ENCODE measurements around the gene ITSN2. TPM values are rescaled to one million over a fixed set of nuclear protein-coding genes. Genes with fewer than 3 reads are reported as not detected.

Gene ITSN2
- total RNA-seq, 4 donors from 2014 or later: 32.8 to 58.0 (median 41.4) TPM

- Histone ChIP-seq H3K27ac (no peak overlapping the region), H3K9me3 (no peaks in the 10 kb centered on the region), H3K4me3 (no peak overlapping the region), H3K36me3 (peaks cover 0 to 28% (median 0%) of the 10 kb centered on the region in 4 donors), H3K27me3 (no peaks in the 10 kb centered on the region), H3K4me1 (no peaks in the 10 kb centered on the region)
- TF ChIP-seq POLR2A (IDR thresholded peaks at IDR 0.05) (no peak), POLR2AphosphoS5 (IDR thresholded peaks at IDR 0.05) (no peak), CTCF (IDR thresholded peaks at IDR 0.05) (no peak), EP300 (IDR thresholded peaks at IDR 0.05; ENCODE audit: low read depth) (no peak)
- intact Hi-C loops (cut with DNase I; ENCODE audit: low total_unique reads) (no loop called here), in situ Hi-C loops (cut with MboI; ENCODE audit: low pct_ligation_motif_present in 1 of 4, low pct_unique_long_range_greater_than_20kb in 1 of 4, low sequenced_read_pairs in 3 of 4) (no loop called here)
- DNase-seq: no peak
- WGBS, 2 donors (ENCODE audit: low coverage in 1 of 2): 28 to 58% methylated on average over 2 of the region's 2 CpGs
These were observed 74.7 kb downstream of the ITSN2 start for GRCh38 chr2:24285484-24286152.

GRCh38 chr2:24280645-24281044 lies 79.7 kb downstream of the ITSN2 start:
- Histone ChIP-seq H3K27me3 (no peaks in the 10 kb centered on the region), H3K4me1 (peaks cover 0 to 7% (median 0%) of the 10 kb centered on the region in 4 donors), H3K4me3 (no peak overlapping the region), H3K27ac (no peak overlapping the region), H3K9me3 (no peaks in the 10 kb centered on the region), H3K36me3 (peaks cover 0 to 13% (median 0%) of the 10 kb centered on the region in 4 donors)
- 98 to 100% methylated on average over 1 to 2 of the region's 2 CpGs for WGBS, 2 donors (ENCODE audit: low coverage in 1 of 2)
- intact Hi-C loops (cut with DNase I; ENCODE audit: low total_unique reads): no loop called here
- DNase-seq: no peak
- in situ Hi-C loops (cut with MboI; ENCODE audit: low pct_ligation_motif_present in 1 of 4, low pct_unique_long_range_greater_than_20kb in 1 of 4, low sequenced_read_pairs in 3 of 4): no loop called here
- TF ChIP-seq CTCF (IDR thresholded peaks at IDR 0.05): no peak
- TF ChIP-seq POLR2AphosphoS5 (IDR thresholded peaks at IDR 0.05): no peak
- TF ChIP-seq EP300 (IDR thresholded peaks at IDR 0.05; ENCODE audit: low read depth): no peak
- no peak for TF ChIP-seq POLR2A (IDR thresholded peaks at IDR 0.05)

- Histone ChIP-seq H3K27ac (no peak overlapping the region), H3K36me3 (peaks cover 0 to 13% (median 0%) of the 10 kb centered on the region in 4 donors), H3K27me3 (no peaks in the 10 kb centered on the region), H3K4me3 (no peak overlapping the region), H3K4me1 (peaks cover 0 to 7% (median 0%) of the 10 kb centered on the region in 4 donors), H3K9me3 (no peaks in the 10 kb centered on the region)
- intact Hi-C loops (cut with DNase I; ENCODE audit: low total_unique reads) (no loop called here), in situ Hi-C loops (cut with MboI; ENCODE audit: low pct_ligation_motif_present in 1 of 4, low pct_unique_long_range_greater_than_20kb in 1 of 4, low sequenced_read_pairs in 3 of 4) (no loop called here)
- TF ChIP-seq POLR2AphosphoS5 (IDR thresholded peaks at IDR 0.05) (no peak), EP300 (IDR thresholded peaks at IDR 0.05; ENCODE audit: low read depth) (no peak), CTCF (IDR thresholded peaks at IDR 0.05) (no peak), POLR2A (IDR thresholded peaks at IDR 0.05) (no peak)
- WGBS, 2 donors (ENCODE audit: low coverage in 1 of 2): 92 to 94% methylated on average over 4 of the region's 4 CpGs
- DNase-seq: no peak
These were observed 80.2 kb downstream of the ITSN2 start for GRCh38 chr2:24280161-24280560.

- H3K9me3 ChIP-seq: no peaks in the 10 kb centered on the region
- peaks cover 0 to 7% (median 0%) of the 10 kb centered on the region in 4 donors for H3K4me1 ChIP-seq
- in situ Hi-C loops (cut with MboI; ENCODE audit: low pct_ligation_motif_present in 1 of 4, low pct_unique_long_range_greater_than_20kb in 1 of 4, low sequenced_read_pairs in 3 of 4) (no loop called here), intact Hi-C loops (cut with DNase I; ENCODE audit: low total_unique reads) (no loop called here)
- H3K27me3 ChIP-seq: no peaks in the 10 kb centered on the region
- no peak overlapping the region for H3K27ac ChIP-seq
- H3K4me3 ChIP-seq: no peak overlapping the region
- no peak for TF ChIP-seq POLR2AphosphoS5 (IDR thresholded peaks at IDR 0.05)
- no peak for TF ChIP-seq POLR2A (IDR thresholded peaks at IDR 0.05)
- TF ChIP-seq EP300 (IDR thresholded peaks at IDR 0.05; ENCODE audit: low read depth): no peak
- no peak for TF ChIP-seq CTCF (IDR thresholded peaks at IDR 0.05)
- WGBS, 2 donors (ENCODE audit: low coverage in 1 of 2): 50 to 57% methylated on average over 3 to 4 of the region's 4 CpGs
- DNase-seq: no peak
- peaks cover 0 to 24% (median 6%) of the 10 kb centered on the region in 4 donors for H3K36me3 ChIP-seq
These were observed 83.9 kb downstream of the ITSN2 start for GRCh38 chr2:24276349-24276899.

Measured in transverse colon (tissue), 4 donors.